B cell (primary cell): ENCODE results near the gene VPS9D1. TPM values are rescaled to one million over a fixed set of nuclear protein-coding genes. Genes with fewer than 3 reads are reported as not detected.
A peak's percentile ranks its signal among the peaks of the same experiment; 100 is the strongest.

Experiments used
- ATAC-seq: fragments of 200-7000 bp; cut with Tn5 transposase; one replicate; pipeline ENCODE4 v1.10.0; 2021; ENCODE audit warnings: low read depth, mild to moderate bottlenecking, moderate number of reproducible peaks, moderate library complexity
- CTCF ChIA-PET: fragments of 350-600 bp; sonication (Branson Sonifier 250); formaldehyde crosslinking; loops from one replicate; lab custom pipeline; 2021; ENCODE audit warnings: antibody characterized with exemption, inconsistent platforms; lab: Charles Lee
- POLR2A ChIA-PET: fragments of 350-600 bp; sonication (Branson Sonifier 250); formaldehyde crosslinking; loops from one replicate; lab custom pipeline; 2021; ENCODE audit warnings: antibody characterized with exemption; lab: Charles Lee
- DNase-seq: peaks from one replicate; pipeline ENCODE4 v3.0.0; 2013
- H2AFZ ChIP-seq: 2 replicates; pipeline ENCODE4 v1.6.1; 2012; ENCODE audit warnings: mild to moderate bottlenecking, low read depth, low read length; ENCODE audit not compliant: insufficient read depth, poor library complexity, severe bottlenecking
- H3K27ac ChIP-seq, 2 donors: 1 replicate in 1 of 2; 2 replicates in 1 of 2; pipeline ENCODE4 v1.5.1; 2012 to 2013; ENCODE audit warnings: low read length in 2 of 2, mild to moderate bottlenecking in 2 of 2, moderate library complexity in 1 of 2
- H3K27me3 ChIP-seq, 4 experiments: fragments of 200-600 bp in 1 of 4; sonication (generic) in 1 of 4; replicated peaks in 1 of 4; 1 replicate in 2 of 4; 2 replicates in 2 of 4; pipeline versions ENCODE4 v1.6.1 to v1.7.0; 2013 to 2016; ENCODE audit warnings: low read length in 3 of 4, mild to moderate bottlenecking in 2 of 4, mixed read lengths in 1 of 4, moderate library complexity in 1 of 4; ENCODE audit not compliant: insufficient read depth in 4 of 4, control insufficient read depth in 3 of 4; ENCODE audit errors: control extremely low read depth in 1 of 4
- H3K36me3 ChIP-seq, 2 experiments: replicated peaks in 1 of 2; 1 replicate in 1 of 2; 2 replicates in 1 of 2; pipeline versions ENCODE4 v1.6.1 to v1.7.1; 2013; ENCODE audit warnings: low read length in 1 of 2; ENCODE audit not compliant: insufficient read depth in 2 of 2, control insufficient read depth in 1 of 2; ENCODE audit errors: control extremely low read depth in 1 of 2, extremely low read depth in 1 of 2
- H3K4me1 ChIP-seq, 2 donors: fragments of 200-600 bp in 1 of 2; sonication (generic) in 1 of 2; 1 replicate in 1 of 2; 2 replicates in 1 of 2; pipeline versions ENCODE4 v1.5.1 to v1.6.1; 2013 to 2017; ENCODE audit warnings: low read length in 2 of 2; ENCODE audit not compliant: control insufficient read depth in 2 of 2, insufficient read depth in 2 of 2
- H3K4me2 ChIP-seq: replicated peaks from 2 replicates; pipeline ENCODE3; 2012; ENCODE audit warnings: mild to moderate bottlenecking, low read depth, low read length; ENCODE audit not compliant: poor library complexity, severe bottlenecking
- H3K4me3 ChIP-seq, 5 experiments: fragments of 200-600 bp in 1 of 5; sonication (generic) in 1 of 5; 1 replicate in 3 of 5; 2 replicates in 2 of 5; pipeline versions ENCODE4 v1.5.1 to v1.7.0; 2011 to 2016; ENCODE audit warnings: low read length in 4 of 5, mild to moderate bottlenecking in 4 of 5, low read depth in 2 of 5, control low read depth in 1 of 5, moderate library complexity in 1 of 5; ENCODE audit not compliant: insufficient read depth in 1 of 5; ENCODE audit errors: control extremely low read depth in 1 of 5, extremely low read depth in 1 of 5
- H3K79me2 ChIP-seq: fragments of 200-600 bp; sonication (generic); one replicate; pipeline ENCODE4 v1.6.0; 2016; ENCODE audit warnings: low read length; ENCODE audit not compliant: control insufficient read depth, insufficient read depth
- H3K9ac ChIP-seq: fragments of 200-600 bp; sonication (generic); 2 replicates; pipeline ENCODE4 v1.6.1; 2017; ENCODE audit warnings: mild to moderate bottlenecking, low read length, moderate library complexity
- H3K9me3 ChIP-seq, 3 donors: one replicate each; pipeline versions ENCODE4 v1.6.1 to v1.7.1; 2013; ENCODE audit warnings: low read length in 2 of 3; ENCODE audit not compliant: control insufficient read depth in 2 of 3, insufficient read depth in 1 of 3; ENCODE audit errors: control extremely low read depth in 1 of 3
- H4K20me1 ChIP-seq: 2 replicates; pipeline ENCODE4 v1.6.0; 2012; ENCODE audit warnings: mild to moderate bottlenecking, low read length; ENCODE audit not compliant: insufficient read depth, control insufficient read depth, poor library complexity, severe bottlenecking
- H3K27ac Mint-ChIP-seq: one replicate; pipeline ENCODE4 v1.8.0; 2021; ENCODE audit warnings: mixed read lengths
- H3K27me3 Mint-ChIP-seq: one replicate; pipeline ENCODE4 v1.8.0; 2021; ENCODE audit warnings: mixed read lengths
- H3K4me1 Mint-ChIP-seq: one replicate; pipeline ENCODE4 v1.8.0; 2021; ENCODE audit warnings: mixed read lengths
- H3K4me3 Mint-ChIP-seq: one replicate; pipeline ENCODE4 v1.8.0; 2021; ENCODE audit warnings: mixed read lengths
- H3K9me3 Mint-ChIP-seq: one replicate; pipeline ENCODE4 v1.8.0; 2022; ENCODE audit warnings: mixed read lengths; ENCODE audit not compliant: insufficient read depth
- EZH2 ChIP-seq: IDR thresholded peaks from 2 replicates; pipeline ENCODE4 v1.6.1; 2012; ENCODE audit warnings: borderline replicate concordance, low read depth, mild to moderate bottlenecking, moderate library complexity, low read length; ENCODE audit not compliant: insufficient read depth, poor library complexity, severe bottlenecking
- WGBS: methylation state at CpG from one replicate; pipeline ENCODE4 v1.1.5; 2013; ENCODE audit warnings: missing lambda C conversion rate; ENCODE audit not compliant: insufficient coverage; 5-methylcytosine and 5-hydroxymethylcytosine counted together
- intact Hi-C: fragments of 100-400 bp; cut with micrococcal nuclease; formaldehyde crosslinking; loops from one replicate; pipeline ENCODE4 v1.10.0; 2022
- polyA plus RNA-seq: library from polyadenylated mRNA; depleted of rRNA; stranded (reverse); fragments of >200 nt; gene quantifications from 2 replicates; pipeline ENCODE4 v1.2.3, GENCODE V29; 2012
- total RNA-seq, 2 donors: library from RNA; stranded (reverse); fragments of 120-200 nt in 1 of 2; gene quantifications; 1 replicate in 1 of 2; 2 replicates in 1 of 2; pipeline versions ENCODE4 v1.2.3 to v1.2.4, GENCODE V29; 2013 to 2022
- TF ChIP-seq, protein P1 (sequence below): fragments of 200-600 bp; IDR thresholded peaks from one replicate; pipeline ENCODE4 v1.8.0; 2022; ENCODE audit warnings: antibody characterized with exemption, mild to moderate bottlenecking

The VPS9D1 gene
- total and polyA plus RNA-seq, 2 donors (not counting 1 experiment from before 2014, with no cell fraction given) = 14.6 to 24.0 TPM

DNA sequence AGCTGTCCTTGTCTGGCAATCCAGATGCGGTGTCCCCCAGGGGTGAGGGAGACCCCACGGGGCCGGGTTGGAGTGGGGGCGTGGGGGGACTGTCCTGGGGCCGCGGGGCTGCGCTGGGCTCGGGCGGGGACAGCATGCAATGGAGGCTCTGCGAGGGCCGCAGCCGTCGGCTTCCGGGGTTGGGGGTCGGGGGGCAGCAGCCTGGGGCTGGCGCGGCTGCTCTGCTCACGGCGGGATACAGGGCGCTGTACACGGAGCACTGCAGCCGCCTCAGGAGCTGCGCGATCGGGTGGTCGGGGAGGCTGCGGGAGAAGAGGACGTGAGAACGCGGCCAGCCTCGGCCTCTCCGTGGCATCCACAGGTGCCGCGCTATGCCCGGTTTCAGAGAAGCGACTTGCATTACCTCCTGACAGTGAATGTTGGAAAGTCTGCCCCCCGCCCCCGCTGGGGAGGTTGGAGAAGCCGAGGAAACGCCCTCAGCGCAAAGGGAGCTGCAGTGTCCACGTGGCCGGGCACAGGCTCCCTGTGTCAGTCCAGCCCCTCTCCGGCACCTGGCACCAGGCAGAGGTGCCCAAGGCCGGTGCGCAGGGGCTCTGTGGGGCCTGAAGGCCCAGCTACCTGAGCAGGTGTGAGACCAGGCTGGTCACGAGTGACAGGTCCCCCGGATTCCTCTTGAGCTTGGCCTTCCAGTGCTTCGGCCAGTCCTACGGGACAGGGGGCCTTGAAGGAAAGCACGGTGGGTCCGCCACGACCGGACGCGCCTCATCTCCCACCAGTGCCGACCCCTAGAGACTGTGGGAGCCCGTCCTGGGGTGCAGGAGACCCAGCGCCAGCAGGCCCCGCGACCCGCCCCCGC is 9.8 kb downstream of the VPS9D1 start:
- H3K27me3 Mint-ChIP-seq = no peaks in the 10 kb centered on the region
- Histone ChIP-seq H3K9me3 (no peaks in the 10 kb centered on the region), H3K4me2 (peak overlapping the region; percentile 99), H3K27me3 (no peaks in the 10 kb centered on the region), H4K20me1 (no peaks in the 10 kb centered on the region), H3K9ac (no peak overlapping the region), H3K4me3 (no peak overlapping the region), H3K79me2 (no peaks in the 10 kb centered on the region), H2AFZ (no peak overlapping the region), H3K27ac (no peak overlapping the region), H3K4me1 (peaks cover 12 to 16% of the 10 kb centered on the region in 2 donors), H3K36me3 (no peaks in the 10 kb centered on the region)
- H3K27ac Mint-ChIP-seq = no peak overlapping the region
- ChIA-PET CTCF (interaction anchor here (0.8 to 1.1 kb wide), 2 partner anchors 11 to 149 kb away, joined by 3 read pairs; no protein-coding TSS in a partner anchor), POLR2A (no interaction called here)
- peak; percentile 43 for DNase-seq
- no peaks in the 10 kb centered on the region for H3K9me3 Mint-ChIP-seq
- intact Hi-C loops = loop anchor here (1.0 kb wide), 2 partner anchors 9 to 10 kb away; partner anchors contain the start of gene ZNF276
- peaks cover 6% of the 10 kb centered on the region for H3K4me1 Mint-ChIP-seq
- TF ChIP-seq, protein P1, sequence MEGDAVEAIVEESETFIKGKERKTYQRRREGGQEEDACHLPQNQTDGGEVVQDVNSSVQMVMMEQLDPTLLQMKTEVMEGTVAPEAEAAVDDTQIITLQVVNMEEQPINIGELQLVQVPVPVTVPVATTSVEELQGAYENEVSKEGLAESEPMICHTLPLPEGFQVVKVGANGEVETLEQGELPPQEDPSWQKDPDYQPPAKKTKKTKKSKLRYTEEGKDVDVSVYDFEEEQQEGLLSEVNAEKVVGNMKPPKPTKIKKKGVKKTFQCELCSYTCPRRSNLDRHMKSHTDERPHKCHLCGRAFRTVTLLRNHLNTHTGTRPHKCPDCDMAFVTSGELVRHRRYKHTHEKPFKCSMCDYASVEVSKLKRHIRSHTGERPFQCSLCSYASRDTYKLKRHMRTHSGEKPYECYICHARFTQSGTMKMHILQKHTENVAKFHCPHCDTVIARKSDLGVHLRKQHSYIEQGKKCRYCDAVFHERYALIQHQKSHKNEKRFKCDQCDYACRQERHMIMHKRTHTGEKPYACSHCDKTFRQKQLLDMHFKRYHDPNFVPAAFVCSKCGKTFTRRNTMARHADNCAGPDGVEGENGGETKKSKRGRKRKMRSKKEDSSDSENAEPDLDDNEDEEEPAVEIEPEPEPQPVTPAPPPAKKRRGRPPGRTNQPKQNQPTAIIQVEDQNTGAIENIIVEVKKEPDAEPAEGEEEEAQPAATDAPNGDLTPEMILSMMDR = no peak
- no peak for TF ChIP-seq EZH2
- 94% methylated on average over 57 of the region's 63 CpGs for WGBS
- no peak for ATAC-seq
- H3K4me3 Mint-ChIP-seq = no peak overlapping the region
